HUES64 (cell line): ENCODE measurements around the gene ACAA2.

Experiments
- H3K27ac ChIP-seq: 2 replicates; pipeline ENCODE4 v1.7.0; 2013; ENCODE audit warnings: low read depth, low read length, inconsistent platforms
- H3K27me3 ChIP-seq: 2 replicates; pipeline ENCODE4 v1.6.1; 2013; ENCODE audit warnings: mild to moderate bottlenecking, low read length; ENCODE audit not compliant: insufficient read depth
- H3K36me3 ChIP-seq: 2 replicates; pipeline ENCODE4 v1.6.1; 2013; ENCODE audit warnings: mild to moderate bottlenecking, low read length; ENCODE audit not compliant: insufficient read depth
- H3K4me1 ChIP-seq: 2 replicates; pipeline ENCODE4 v1.6.1; 2013; ENCODE audit warnings: mild to moderate bottlenecking, low read length, moderate library complexity; ENCODE audit not compliant: insufficient read depth
- H3K4me3 ChIP-seq: 2 replicates; pipeline ENCODE4 v1.5.1; 2013; ENCODE audit warnings: mild to moderate bottlenecking, low read length, moderate library complexity
- H3K9ac ChIP-seq: 2 replicates; pipeline ENCODE4 v1.6.1; 2013; ENCODE audit warnings: mild to moderate bottlenecking, low read depth, low read length
- H3K9me3 ChIP-seq: 2 replicates; pipeline ENCODE4 v1.6.1; 2013; ENCODE audit warnings: low read depth, low read length; ENCODE audit not compliant: insufficient read depth
- WGBS: fragments of 150-250, 120-280 bp; methylation state at CpG from one replicate; pipeline ENCODE4 v1.1.7; 2013; ENCODE audit warnings: missing lambda C conversion rate; 5-methylcytosine and 5-hydroxymethylcytosine counted together

ACAA2 gene

DNA sequence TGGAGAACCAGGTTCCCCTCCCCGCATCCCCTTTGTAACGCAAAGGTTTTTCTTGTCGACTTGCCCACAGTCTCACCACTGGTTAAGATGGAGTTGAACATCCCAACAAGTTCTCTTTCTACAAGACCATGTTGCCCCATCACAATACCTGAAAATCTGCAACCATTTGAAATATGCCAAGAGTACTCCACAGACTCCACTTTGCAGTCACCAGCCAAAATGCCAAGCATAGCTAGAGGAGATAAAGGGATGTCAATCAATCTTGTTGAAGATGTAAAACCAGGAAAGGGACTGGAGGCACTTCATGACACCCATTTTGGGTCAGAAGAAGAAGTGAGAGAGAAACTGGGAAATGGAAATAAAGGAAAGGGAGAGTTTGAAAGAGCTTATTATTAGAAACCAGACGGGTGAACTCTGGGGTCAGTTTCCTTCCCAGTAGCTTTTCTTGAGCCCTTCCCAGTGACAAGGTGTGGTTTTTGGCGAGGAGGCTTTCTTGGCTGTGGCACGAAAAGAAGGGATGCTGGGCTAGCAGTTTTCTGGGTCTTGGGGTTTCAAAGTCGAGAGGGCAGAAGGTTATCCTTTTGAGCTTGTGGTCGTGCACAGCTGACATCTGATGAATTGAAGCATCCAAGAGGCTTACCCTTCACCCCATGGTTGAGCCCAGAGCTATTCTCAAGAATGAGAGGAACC lies 79.3 kb downstream of the ACAA2 start:
- H3K27ac ChIP-seq = no peak overlapping the region
- 71% methylated on average over 8 of the region's 8 CpGs for WGBS

DNA sequence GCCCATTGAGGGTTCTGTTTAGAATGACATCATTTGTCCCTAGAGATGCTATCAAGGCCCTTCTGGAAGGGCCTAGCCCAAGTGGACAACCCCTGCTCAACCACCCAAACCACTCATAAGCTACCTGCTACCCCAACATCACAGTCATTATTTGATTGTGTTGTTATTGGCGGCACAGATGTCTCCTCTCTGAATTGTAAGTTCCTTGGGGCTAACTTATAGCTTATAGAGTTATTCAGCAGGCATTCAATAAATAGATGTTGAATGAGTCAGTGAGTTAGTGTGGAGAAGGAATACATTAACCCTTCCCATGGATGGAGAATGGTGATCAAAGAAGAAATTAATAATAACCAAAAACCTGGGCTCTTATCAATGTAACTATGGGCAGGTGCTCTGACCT lies 80.0 kb downstream of the ACAA2 start:
- no peaks in the 10 kb centered on the region for H3K9me3 ChIP-seq
- H3K9ac ChIP-seq = no peak overlapping the region
- 100% methylated on average over 1 of the region's 1 CpG for WGBS
- no peak overlapping the region for H3K4me3 ChIP-seq
- H3K27ac ChIP-seq = no peak overlapping the region
- peaks cover 7% of the 10 kb centered on the region; the same call in 1 of the 2 replicates for H3K4me1 ChIP-seq
- no peaks in the 10 kb centered on the region for H3K27me3 ChIP-seq
- H3K36me3 ChIP-seq = no peaks in the 10 kb centered on the region

More for the DNA sequence above, 79.3 kb downstream of the ACAA2 start:
- Histone ChIP-seq H3K4me1 (peaks cover 7% of the 10 kb centered on the region; the same call in 1 of the 2 replicates), H3K9me3 (no peaks in the 10 kb centered on the region), H3K4me3 (no peak overlapping the region), H3K9ac (no peak overlapping the region), H3K27me3 (no peaks in the 10 kb centered on the region), H3K36me3 (no peaks in the 10 kb centered on the region)
